ENCODE measurements around the gene ARNT2. TPM values are rescaled to one million over a fixed set of nuclear protein-coding genes. Genes with fewer than 3 reads are reported as not detected.
A peak's percentile ranks its signal among the peaks of the same experiment; 100 is the strongest.

The ARNT2 gene
- total RNA-seq, 1 donor from 2014 or later = 3.3 TPM

- intact Hi-C loops (cut with DNase I) = no loop called here
These were observed 73.9 kb downstream of the ARNT2 start for GRCh38 chr15:80478075-80478474.

GRCh38 chr15:80479191-80479590 lies 75.0 kb downstream of the ARNT2 start:
- intact Hi-C loops (cut with DNase I) = no loop called here
- DNase-seq (no peak), ATAC-seq (ENCODE audit: poor library complexity) (no peak)

More at GRCh38 chr15:80478075-80478474, 73.9 kb downstream of the ARNT2 start:
- no peak for DNase-seq
- ATAC-seq (ENCODE audit: poor library complexity) = no peak

DNA sequence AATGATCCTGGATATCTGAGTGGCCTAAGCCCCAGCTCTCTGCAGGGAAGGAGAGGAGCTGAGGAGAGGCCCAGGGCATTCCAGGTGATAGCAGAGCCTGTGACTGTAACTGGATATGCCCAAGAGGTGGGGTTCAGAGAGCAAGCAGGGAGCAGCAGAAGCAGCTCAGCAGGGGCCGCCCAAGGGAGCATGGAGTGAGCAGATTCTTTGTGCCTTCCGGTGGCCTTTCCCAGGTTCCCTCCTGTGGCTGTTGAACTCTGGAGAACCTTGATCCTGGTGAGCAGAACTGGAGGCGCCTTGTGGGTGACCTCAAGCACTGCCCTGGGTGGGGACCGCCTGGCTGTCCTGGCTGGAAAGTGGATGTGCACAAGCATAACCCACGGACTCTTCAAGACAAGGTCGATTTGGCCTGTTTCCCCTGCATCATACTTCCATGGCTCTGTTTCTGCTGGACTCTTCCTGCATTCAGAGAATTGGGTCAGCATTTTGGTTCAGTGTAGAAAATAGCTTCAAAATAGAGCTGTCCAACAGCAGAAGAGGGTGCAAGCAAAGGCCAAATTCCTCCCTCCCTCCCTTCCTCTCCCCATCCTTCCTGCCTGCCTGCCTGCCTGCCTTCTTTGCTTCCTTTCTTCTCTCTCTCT lies 76.1 kb downstream of the ARNT2 start:
- DNase-seq (no peak), ATAC-seq (ENCODE audit: poor library complexity) (peak; percentile 69)
- intact Hi-C loops (cut with DNase I) = no loop called here

DNA sequence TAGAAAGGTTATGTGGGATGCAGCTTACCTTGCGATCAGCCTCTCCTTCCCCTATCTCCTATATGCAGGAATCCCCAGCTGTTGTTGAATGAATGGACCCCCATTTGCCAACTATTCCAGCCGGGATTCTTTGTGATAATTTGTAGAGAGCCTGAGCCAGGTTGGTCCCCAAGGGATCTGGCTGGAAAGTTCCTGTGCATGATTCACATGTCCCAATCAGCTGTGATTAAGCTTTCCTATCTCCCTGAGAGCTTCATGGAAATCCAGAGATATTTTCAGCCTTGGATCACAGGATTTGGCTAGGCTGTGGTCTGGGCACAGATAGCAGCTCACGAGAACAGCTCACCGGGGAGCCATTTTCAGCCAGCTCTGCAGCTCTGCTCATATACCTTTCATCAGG lies 76.7 kb downstream of the ARNT2 start:
- intact Hi-C loops (cut with DNase I) = no loop called here
- DNase-seq (peak; percentile 69), ATAC-seq (ENCODE audit: poor library complexity) (peak; percentile 90)

DNA sequence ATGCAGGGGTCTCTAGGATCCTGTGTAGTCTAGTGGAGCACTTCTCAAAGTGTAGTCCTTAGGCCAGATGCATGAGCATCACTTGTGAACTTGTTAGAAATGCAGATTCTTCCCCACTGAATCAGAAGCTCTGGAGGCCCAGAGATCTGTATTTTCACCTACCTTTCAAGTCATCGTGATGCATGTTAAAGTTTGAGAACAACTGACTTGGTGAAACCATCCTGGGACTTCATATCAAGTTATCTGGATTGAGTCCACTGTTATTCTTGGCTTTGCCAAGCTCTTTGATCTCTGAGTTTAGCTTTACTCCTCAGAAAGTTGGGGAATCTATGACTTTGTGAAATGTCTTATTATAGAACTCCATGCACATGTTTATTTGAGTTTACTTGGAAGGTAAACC lies 78.5 kb downstream of the ARNT2 start:
- DNase-seq = no peak
- intact Hi-C loops (cut with DNase I) = no loop called here
- no peak for ATAC-seq (ENCODE audit: poor library complexity)

DNA sequence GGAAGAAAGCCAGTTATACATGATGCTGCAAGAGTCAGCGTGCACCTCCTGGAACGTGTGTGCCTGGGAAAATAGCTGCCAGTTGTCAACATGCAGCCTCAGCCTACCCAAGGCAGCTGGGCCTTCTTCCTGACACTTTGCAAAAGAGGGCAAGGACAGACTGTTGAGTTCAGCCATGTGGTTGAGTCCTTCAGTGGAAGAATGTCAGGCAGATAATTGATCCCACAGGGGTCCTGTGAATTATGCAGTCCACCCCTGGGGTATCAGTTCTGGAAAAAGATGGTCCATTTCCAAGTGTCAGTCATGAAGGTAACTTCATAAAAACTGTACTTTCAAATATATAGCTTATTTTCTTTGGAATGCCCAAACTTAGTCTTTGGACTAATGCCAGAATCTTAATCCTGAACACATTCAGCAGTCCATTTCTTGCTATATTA lies 79.6 kb downstream of the ARNT2 start:
- no peak for DNase-seq
- intact Hi-C loops (cut with DNase I) = no loop called here

DNA sequence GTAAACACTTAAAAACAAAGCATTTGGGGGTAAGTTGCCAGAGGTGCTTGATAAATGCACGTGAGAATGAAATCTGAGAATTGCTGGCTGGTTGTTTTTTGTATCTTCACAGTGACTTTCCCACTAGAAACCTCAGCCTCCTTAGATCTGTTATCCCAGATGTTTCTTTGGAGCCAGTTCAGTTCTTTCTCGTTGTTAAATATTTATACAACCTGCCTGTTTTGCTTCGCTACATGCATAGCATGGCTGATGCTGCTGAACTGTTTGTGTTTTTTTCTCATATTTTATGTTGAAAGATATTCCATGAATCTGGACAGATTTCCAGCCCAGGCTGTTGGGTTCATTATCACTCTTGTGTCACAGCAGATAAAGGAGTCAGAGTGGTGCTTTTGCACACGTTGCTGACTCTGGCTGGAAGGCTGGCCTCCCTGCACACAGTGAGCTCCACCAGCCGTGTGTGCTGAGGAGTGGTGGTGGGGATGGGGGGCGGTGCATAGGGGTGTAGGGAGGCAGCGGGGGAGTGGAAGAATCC lies 80.2 kb downstream of the ARNT2 start:
- intact Hi-C loops (cut with DNase I) = no loop called here
- ATAC-seq (ENCODE audit: poor library complexity) (no peak), DNase-seq (no peak)

More for the DNA sequence above, 79.6 kb downstream of the ARNT2 start:
- ATAC-seq (ENCODE audit: poor library complexity) = no peak

GRCh38 chr15:80485370-80486164 lies 81.4 kb downstream of the ARNT2 start:
- intact Hi-C loops (cut with DNase I) = no loop called here
- ATAC-seq (ENCODE audit: poor library complexity) (no peak), DNase-seq (no peak)

DNA sequence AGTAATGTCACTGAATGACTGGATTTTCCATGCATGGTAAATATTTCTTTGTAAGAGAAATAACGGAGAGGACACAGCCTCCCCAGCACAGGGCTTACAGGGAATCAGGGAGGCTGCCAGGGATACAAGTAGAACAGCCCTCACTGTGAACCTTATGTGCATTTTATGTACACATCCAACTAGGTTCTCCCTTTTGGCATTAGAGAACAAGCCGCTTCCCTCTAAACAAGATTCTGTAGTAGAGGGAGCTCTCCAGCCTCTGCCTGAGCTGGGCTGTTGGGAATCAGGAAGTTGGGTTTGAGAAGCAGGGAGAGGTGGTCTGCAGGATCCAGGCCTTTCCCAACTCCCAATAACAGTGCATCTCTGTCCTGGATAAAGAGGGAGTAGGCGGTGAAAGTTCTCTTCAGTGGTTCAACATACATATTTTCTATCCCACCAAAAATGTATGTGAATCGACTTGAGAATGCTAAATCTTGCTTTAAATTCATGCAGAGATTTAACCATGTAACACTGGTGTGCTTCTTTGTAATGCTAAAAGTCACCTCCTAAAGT lies 83.7 kb downstream of the ARNT2 start:
- ATAC-seq (ENCODE audit: poor library complexity) (no peak), DNase-seq (no peak)
- intact Hi-C loops (cut with DNase I) = no loop called here

DNA sequence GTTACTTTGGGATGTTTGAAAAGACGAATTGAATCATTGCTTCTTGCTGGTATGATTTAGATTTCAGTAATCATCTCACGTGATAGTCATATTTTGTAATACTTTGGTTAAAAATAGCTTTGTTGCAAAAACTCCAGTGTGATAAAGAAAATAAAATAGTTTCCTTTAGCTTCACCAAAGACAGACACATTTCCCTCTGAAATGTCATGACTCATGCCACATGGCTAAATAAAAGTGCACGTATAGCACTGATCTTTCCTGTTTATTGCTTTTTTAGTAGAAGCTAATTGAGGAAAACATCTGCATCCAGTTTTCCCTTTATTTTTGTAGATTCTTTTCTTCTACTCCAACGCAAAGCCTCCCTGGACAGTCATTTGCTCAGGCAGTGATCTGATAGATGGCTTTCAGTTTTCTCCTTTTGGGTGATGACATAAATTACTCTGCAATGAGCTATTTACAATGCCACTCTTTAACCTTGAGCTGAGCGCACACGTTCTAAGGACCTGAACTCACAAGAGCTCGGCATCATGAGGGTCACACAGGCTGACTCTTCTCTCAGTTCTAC lies 84.9 kb downstream of the ARNT2 start:
- DNase-seq = no peak
- ATAC-seq (ENCODE audit: poor library complexity) = peak; percentile 24
- intact Hi-C loops (cut with DNase I) = no loop called here

- intact Hi-C loops (cut with DNase I) = no loop called here
- ATAC-seq (ENCODE audit: poor library complexity) (no peak), DNase-seq (no peak)
These were observed 86.3 kb downstream of the ARNT2 start for GRCh38 chr15:80490431-80490990.

DNA sequence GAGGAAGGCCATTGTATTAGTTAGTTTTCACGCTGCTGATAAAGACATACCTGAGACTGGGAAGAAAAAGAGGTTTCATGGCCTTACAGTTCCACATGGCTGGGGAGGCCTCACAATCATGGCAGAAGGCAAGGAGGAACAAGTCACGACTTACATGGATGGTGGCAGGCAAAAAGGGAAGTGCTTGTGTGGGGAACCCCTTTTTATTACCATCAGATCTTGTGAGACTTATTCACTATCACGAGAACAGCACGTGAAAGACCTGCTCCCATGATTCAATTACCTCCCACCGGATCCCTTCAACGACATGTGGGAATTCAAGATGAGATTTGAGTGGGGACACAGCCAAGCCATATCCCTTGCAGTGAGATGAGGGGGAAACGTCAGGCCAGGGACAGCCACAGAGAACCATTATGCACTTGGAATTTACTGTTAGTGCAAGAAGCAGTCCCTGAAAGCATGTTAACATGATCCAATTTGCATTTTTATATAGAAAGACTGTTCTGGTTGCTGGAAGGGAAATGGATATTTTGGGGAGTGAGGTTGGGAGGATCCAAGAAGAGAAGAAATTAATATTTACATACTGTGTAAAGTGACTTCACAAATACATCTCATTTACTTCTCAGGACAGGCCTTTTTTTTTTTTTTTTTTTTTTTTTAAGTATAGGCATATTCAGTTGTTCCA lies 87.1 kb downstream of the ARNT2 start:
- DNase-seq = no peak
- ATAC-seq (ENCODE audit: poor library complexity) = no peak
- intact Hi-C loops (cut with DNase I) = no loop called here

DNA sequence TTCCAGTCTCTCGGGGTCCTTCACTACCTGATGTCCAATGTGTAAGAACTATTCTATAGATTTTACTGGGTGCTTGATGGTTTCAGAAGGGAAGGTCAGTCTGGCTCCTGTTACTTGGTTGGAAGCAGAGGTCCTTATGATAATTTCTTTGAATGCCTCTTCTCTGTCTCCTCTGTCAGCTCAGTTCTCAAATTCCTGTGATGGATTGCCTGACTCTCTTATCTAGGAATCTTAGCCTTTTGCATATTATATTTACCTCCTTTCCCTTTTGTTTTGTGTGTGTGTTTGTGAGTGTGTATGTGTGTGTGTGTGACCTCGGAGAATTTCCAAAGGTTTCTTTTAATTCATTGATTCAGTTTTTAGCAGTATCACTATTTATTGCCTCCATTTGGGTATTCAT lies 88.2 kb downstream of the ARNT2 start:
- no peak for ATAC-seq (ENCODE audit: poor library complexity)

DNA sequence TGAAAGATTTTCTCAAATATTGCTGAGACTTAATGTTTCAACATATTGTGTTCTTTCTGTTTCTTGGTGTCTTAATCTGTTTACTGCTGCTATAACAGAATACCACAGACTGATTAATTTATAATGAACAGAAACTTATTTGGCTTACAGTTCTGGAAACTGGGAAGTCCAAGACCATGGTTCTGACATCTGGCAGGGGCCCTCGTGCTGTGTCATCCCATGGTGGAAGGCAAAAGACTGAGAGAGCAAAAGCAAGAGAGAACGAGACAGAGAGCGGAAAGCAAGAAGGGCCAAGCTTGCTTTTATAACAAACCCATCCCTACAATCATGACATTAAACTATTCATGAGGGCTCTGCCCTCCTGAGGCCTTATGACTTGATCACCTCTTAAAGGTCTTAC lies 88.7 kb downstream of the ARNT2 start:
- no peak for ATAC-seq (ENCODE audit: poor library complexity)
- intact Hi-C loops (cut with DNase I) = no loop called here
- no peak for DNase-seq

More for the DNA sequence above, 88.2 kb downstream of the ARNT2 start:
- intact Hi-C loops (cut with DNase I) = no loop called here
- DNase-seq = no peak

DNA sequence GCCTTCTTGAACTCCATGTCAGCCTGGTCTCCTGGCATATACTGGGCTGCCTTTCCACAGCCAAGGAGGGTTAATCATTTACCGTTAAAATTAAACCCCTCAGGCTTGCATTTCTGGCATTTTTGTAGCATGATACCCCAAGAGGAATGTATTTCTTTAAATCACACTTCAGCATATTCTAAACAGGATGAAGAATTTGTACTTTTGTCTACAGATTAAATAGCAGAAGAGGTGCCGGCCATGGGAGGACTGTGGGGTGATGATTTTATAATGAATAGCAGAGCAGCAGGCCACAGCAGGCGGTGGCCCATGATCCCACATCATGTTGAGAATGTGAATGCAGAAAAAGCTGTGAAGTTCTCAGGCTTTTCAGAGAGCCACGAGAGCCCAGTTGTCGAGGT lies 90.2 kb downstream of the ARNT2 start:
- ATAC-seq (ENCODE audit: poor library complexity) (no peak), DNase-seq (no peak)
- intact Hi-C loops (cut with DNase I) = no loop called here

- DNase-seq = no peak
- intact Hi-C loops (cut with DNase I) = no loop called here
- ATAC-seq (ENCODE audit: poor library complexity) = no peak
These were observed 90.6 kb downstream of the ARNT2 start for GRCh38 chr15:80494756-80495155.

- intact Hi-C loops (cut with DNase I) = no loop called here
- DNase-seq (no peak), ATAC-seq (ENCODE audit: poor library complexity) (no peak)
These were observed 91.3 kb downstream of the ARNT2 start for GRCh38 chr15:80495401-80495942.

GRCh38 chr15:80496096-80496495 lies 91.9 kb downstream of the ARNT2 start:
- DNase-seq (no peak), ATAC-seq (ENCODE audit: poor library complexity) (no peak)
- intact Hi-C loops (cut with DNase I) = no loop called here

All from Right ventricle myocardium superior (tissue), 1 donor.